K562 (cell line): ENCODE data around the gene PBX2. TPM values are rescaled to one million over a fixed set of nuclear protein-coding genes. Genes with fewer than 3 reads are reported as not detected.

Experiments used
- BRD9 ChIP-seq: fragments of 450-650 bp; IDR thresholded peaks from 2 replicates; pipeline ENCODE4 v1.6.1; 2018; ENCODE audit warnings: low read depth; ENCODE audit not compliant: partially characterized antibody
- EZH2 ChIP-seq: IDR thresholded peaks from 2 replicates; pipeline ENCODE4 v1.6.1; 2012; ENCODE audit warnings: low read depth, mild to moderate bottlenecking, inconsistent platforms, low read length, borderline replicate concordance
- KAT7 ChIP-seq: sonication (generic); formaldehyde crosslinking; IDR thresholded peaks from 2 replicates; pipeline ENCODE4 v1.8.0; 2022; ENCODE audit warnings: missing genetic modification reagents, mild to moderate bottlenecking, borderline replicate concordance
- KLF6 ChIP-seq: fragments of 250-450 bp; sonication (Bioruptor Pico); IDR thresholded peaks from 2 replicates; pipeline ENCODE4 v1.4.0; 2020; ENCODE audit warnings: mild to moderate bottlenecking, moderate library complexity, borderline replicate concordance
- RCOR1 ChIP-seq, 2 experiments: IDR thresholded peaks; 2 replicates each; pipeline ENCODE4 v1.6.1; 2012; ENCODE audit warnings: low read depth in 2 of 2, low read length in 2 of 2, borderline replicate concordance in 1 of 2, improper control_type of control experiment in 1 of 2
- SMARCE1 ChIP-seq: fragments of 450-650 bp; IDR thresholded peaks from 2 replicates; pipeline ENCODE4 v1.7.1; 2016; ENCODE audit warnings: mild to moderate bottlenecking
- SPI1 ChIP-seq: IDR thresholded peaks from 2 replicates; pipeline ENCODE4 v1.6.1; 2011; ENCODE audit warnings: low read depth, low read length, control low read depth, borderline replicate concordance
- SRF ChIP-seq, 2 experiments: fragments of 250-450, 450-650 bp in 1 of 2; sonication (Bioruptor Pico) in 1 of 2; sonication (generic) in 1 of 2; formaldehyde crosslinking; IDR thresholded peaks; 2 replicates each; pipeline versions ENCODE4 v1.5.0 to v1.5.1; 2020 to 2022; ENCODE audit warnings: mild to moderate bottlenecking in 1 of 2, missing genetic modification reagents in 1 of 2
- SUPT5H ChIP-seq: fragments of 450-650 bp; IDR thresholded peaks from 2 replicates; pipeline ENCODE4 v1.6.1; 2016
- TBL1XR1 ChIP-seq, 2 experiments: IDR thresholded peaks; 2 replicates each; pipeline ENCODE4 v1.6.1; 2012; ENCODE audit warnings: improper control_type of control experiment in 2 of 2, low read length in 2 of 2, mild to moderate bottlenecking in 1 of 2
- TCF15 ChIP-seq: fragments of 250-450 bp; sonication (Bioruptor Pico); IDR thresholded peaks from 2 replicates; pipeline ENCODE4 v1.8.0; 2022; ENCODE audit warnings: moderate library complexity, mild to moderate bottlenecking, inconsistent platforms
- TRIM25 ChIP-seq: fragments of 450-650 bp; IDR thresholded peaks from 2 replicates; pipeline ENCODE4 v1.7.0; 2016; ENCODE audit warnings: borderline replicate concordance
- ZNF224 ChIP-seq: sonication (generic); formaldehyde crosslinking; IDR thresholded peaks from 2 replicates; pipeline ENCODE4 v1.8.0; 2022; ENCODE audit warnings: mild to moderate bottlenecking, missing genetic modification reagents
- ZNF316 ChIP-seq: fragments of 450-650 bp; IDR thresholded peaks from 2 replicates; pipeline ENCODE4 v1.6.1; 2016
- polyA plus RNA-seq, 8 experiments: library from polyadenylated mRNA; depleted of rRNA in 4 of 8; stranded (reverse) in 5 of 8; unstranded in 3 of 8; fragments of >200 nt; fragmentation: Nextera tagmentation in 2 of 8; fragmentation: Illumina TruSeq in 1 of 8; extraction: Ambion mirVana in 2 of 8; extraction: Trizol in 1 of 8; gene quantifications; 2 replicates each; pipeline versions ENCODE4 v1.2.1 to v1.2.3, GENCODE V29; 2011 to 2014; ENCODE audit warnings: inconsistent platforms in 1 of 8, missing spikeins in 1 of 8
- total RNA-seq, 7 experiments: library from RNA; depleted of rRNA in 6 of 7; stranded (reverse); fragments of >200 nt in 6 of 7; fragmentation: Illumina TruSeq in 2 of 7; extraction: Trizol in 2 of 7; gene quantifications; 2 replicates each; pipeline versions ENCODE4 v1.2.1 to v1.2.3, GENCODE V29; 2011 to 2021; ENCODE audit warnings: low replicate concordance in 1 of 7
- TF ChIP-seq, protein P1 (sequence below): fragments of 450-650 bp; IDR thresholded peaks from 2 replicates; pipeline ENCODE4 v1.6.1; 2018; ENCODE audit not compliant: partially characterized antibody
- TF ChIP-seq, protein P2 (sequence below): fragments of 450-650 bp; formaldehyde crosslinking; IDR thresholded peaks from 2 replicates; pipeline ENCODE4 v1.4.0; 2022; ENCODE audit warnings: missing genetic modification characterization
- TF ChIP-seq, protein P3 (sequence below): sonication (generic); formaldehyde crosslinking; IDR thresholded peaks from 2 replicates; pipeline ENCODE4 v1.8.0; 2022; ENCODE audit warnings: mild to moderate bottlenecking, missing genetic modification reagents, borderline replicate concordance

PBX2 gene
- total and polyA plus RNA-seq, 9 of the 15 experiments (the other 6 are each of a cell fraction or from before 2014, with no cell fraction given), result 1.9 to 134 (median 62.5) TPM

DNA sequence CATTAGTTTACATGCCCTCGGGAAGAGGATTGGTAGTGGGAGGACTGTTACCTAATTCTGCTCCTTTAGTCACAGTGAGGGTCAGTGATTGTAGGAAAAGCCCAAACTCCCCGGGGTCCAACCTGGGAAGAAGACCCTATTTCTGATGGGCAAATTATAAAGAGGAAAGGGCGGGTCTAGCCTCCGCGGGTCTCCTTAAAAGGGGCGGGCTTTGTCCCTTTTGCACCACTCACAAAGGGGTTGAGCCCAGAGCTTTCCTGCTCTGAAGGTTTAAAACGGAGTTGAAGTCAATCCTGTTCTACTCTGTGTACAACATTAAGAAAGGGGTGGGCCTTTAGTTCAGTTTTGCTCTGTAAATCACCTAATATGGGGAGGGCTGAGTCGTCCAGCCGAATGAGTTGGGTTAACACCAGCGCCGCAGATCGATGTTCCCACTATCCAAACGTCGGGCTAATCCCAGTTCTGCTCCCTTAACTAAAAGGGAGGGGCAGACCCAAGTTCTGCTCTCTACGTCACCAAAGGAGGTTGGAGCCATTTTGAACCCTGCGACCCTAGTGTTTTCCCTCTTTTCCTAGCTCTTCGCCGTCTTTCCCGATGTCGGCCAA is 12.7 kb downstream of the PBX2 start (continued):
- TF ChIP-seq, protein P1, sequence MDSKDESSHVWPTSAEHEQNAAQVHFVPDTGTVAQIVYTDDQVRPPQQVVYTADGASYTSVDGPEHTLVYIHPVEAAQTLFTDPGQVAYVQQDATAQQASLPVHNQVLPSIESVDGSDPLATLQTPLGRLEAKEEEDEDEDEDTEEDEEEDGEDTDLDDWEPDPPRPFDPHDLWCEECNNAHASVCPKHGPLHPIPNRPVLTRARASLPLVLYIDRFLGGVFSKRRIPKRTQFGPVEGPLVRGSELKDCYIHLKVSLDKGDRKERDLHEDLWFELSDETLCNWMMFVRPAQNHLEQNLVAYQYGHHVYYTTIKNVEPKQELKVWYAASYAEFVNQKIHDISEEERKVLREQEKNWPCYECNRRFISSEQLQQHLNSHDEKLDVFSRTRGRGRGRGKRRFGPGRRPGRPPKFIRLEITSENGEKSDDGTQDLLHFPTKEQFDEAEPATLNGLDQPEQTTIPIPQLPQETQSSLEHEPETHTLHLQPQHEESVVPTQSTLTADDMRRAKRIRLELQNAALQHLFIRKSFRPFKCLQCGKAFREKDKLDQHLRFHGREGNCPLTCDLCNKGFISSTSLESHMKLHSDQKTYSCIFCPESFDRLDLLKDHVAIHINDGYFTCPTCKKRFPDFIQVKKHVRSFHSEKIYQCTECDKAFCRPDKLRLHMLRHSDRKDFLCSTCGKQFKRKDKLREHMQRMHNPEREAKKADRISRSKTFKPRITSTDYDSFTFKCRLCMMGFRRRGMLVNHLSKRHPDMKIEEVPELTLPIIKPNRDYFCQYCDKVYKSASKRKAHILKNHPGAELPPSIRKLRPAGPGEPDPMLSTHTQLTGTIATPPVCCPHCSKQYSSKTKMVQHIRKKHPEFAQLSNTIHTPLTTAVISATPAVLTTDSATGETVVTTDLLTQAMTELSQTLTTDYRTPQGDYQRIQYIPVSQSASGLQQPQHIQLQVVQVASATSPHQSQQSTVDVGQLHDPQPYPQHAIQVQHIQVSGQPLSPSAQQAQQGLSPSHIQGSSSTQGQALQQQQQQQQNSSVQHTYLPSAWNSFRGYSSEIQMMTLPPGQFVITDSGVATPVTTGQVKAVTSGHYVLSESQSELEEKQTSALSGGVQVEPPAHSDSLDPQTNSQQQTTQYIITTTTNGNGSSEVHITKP, result no peak
- TF ChIP-seq TBL1XR1 (IDR thresholded peaks at IDR 0.05; ENCODE audit: low read length in 2 of 2), result no peak
- TF ChIP-seq ZNF316, result no peak
- TF ChIP-seq, protein P2, sequence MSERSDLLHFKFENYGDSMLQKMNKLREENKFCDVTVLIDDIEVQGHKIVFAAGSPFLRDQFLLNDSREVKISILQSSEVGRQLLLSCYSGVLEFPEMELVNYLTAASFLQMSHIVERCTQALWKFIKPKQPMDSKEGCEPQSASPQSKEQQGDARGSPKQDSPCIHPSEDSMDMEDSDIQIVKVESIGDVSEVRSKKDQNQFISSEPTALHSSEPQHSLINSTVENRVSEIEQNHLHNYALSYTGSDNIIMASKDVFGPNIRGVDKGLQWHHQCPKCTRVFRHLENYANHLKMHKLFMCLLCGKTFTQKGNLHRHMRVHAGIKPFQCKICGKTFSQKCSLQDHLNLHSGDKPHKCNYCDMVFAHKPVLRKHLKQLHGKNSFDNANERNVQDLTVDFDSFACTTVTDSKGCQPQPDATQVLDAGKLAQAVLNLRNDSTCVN (CRISPR knock-in tag), result 0 out of 2 replicates have a peak, but pooled peaks have one; percentile 77
- TF ChIP-seq SMARCE1, result no peak
- peak; percentile 66; the same call in 1 of the 2 replicates for TF ChIP-seq KAT7 (CRISPR knock-in tag)
- TF ChIP-seq SUPT5H, result no peak
- peak in 1 of 2 experiments; percentile 30; a peak in 1 of 4 replicates for TF ChIP-seq RCOR1 (IDR thresholded peaks at IDR 0.05; ENCODE audit: borderline replicate concordance in 1 of 2, low read depth in 2 of 2, low read length in 2 of 2)
- no peak for TF ChIP-seq EZH2
- TF ChIP-seq SRF (CRISPR knock-in tag; IDR thresholded peaks at IDR 0.05), result peak in 1 of 2 experiments; percentile 60; a peak in 2 of 4 replicates
- no peak for TF ChIP-seq ZNF224 (CRISPR knock-in tag)
- TF ChIP-seq, protein P3, sequence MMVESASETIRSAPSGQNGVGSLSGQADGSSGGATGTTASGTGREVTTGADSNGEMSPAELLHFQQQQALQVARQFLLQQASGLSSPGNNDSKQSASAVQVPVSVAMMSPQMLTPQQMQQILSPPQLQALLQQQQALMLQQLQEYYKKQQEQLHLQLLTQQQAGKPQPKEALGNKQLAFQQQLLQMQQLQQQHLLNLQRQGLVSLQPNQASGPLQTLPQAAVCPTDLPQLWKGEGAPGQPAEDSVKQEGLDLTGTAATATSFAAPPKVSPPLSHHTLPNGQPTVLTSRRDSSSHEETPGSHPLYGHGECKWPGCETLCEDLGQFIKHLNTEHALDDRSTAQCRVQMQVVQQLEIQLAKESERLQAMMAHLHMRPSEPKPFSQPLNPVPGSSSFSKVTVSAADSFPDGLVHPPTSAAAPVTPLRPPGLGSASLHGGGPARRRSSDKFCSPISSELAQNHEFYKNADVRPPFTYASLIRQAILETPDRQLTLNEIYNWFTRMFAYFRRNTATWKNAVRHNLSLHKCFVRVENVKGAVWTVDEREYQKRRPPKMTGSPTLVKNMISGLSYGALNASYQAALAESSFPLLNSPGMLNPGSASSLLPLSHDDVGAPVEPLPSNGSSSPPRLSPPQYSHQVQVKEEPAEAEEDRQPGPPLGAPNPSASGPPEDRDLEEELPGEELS (CRISPR knock-in tag), result no peak
- TF ChIP-seq KLF6 (CRISPR knock-in tag), result 0 out of 2 replicates have a peak, but pooled peaks have one; percentile 63
- no peak for TF ChIP-seq TRIM25
- no peak for TF ChIP-seq SPI1
- 0 out of 2 replicates have a peak, but pooled peaks have one; percentile 29 for TF ChIP-seq TCF15 (CRISPR knock-in tag)
- TF ChIP-seq BRD9, result peak; percentile 82
